SH-SY5Y (cell line): ENCODE data around the gene TMX4.

ENCODE experiments used
- GATA2 ChIP-seq: IDR thresholded peaks from 2 replicates; pipeline ENCODE4 v1.6.1; 2011; ENCODE audit warnings: mild to moderate bottlenecking, low read depth, low read length
- GATA3 ChIP-seq: IDR thresholded peaks from 2 replicates; pipeline ENCODE4 v1.6.1; 2011; ENCODE audit warnings: low read depth, mild to moderate bottlenecking, low read length, moderate library complexity

DNA sequence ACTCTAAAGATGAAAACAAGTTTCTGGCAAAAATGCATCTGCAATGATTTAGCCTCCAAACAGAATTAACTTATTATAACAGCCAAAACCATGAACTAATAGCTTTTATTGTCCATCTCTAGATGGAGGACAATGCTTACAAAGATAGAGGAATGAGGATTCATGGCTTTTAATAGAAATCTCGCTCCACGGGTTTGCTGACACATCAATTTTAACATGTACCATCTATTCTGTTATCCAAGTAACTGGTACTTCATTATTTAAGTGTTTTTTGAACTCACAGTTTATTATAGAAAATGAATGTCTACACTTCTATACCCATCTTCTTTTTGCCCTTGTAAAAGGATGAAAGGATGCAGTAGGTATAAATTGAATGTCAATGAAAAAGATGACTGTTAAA is 10.8 kb downstream of the TMX4 start:
- TF ChIP-seq GATA3 (no peak), GATA2 (no peak)
